Large intestine (tissue), 3 donors: ENCODE results near the gene DPM3. TPM values are rescaled to one million over a fixed set of nuclear protein-coding genes. Genes with fewer than 3 reads are reported as not detected.
A peak's percentile ranks its signal among the peaks of the same experiment; 100 is the strongest.

Experiments used
- DNase-seq, 2 donors: peaks; one replicate each; pipeline versions ENCODE4 v3.0.0 to v3.0.0-alpha.2; 2013
- H3K27ac ChIP-seq: one replicate; pipeline ENCODE4 v1.5.1; 2013; ENCODE audit warnings: low read length
- H3K27me3 ChIP-seq: 2 replicates; pipeline ENCODE4 v1.6.1; 2013; ENCODE audit warnings: low read length; ENCODE audit not compliant: control insufficient read depth, insufficient read depth
- H3K36me3 ChIP-seq: 2 replicates; pipeline ENCODE4 v1.6.1; 2013; ENCODE audit warnings: low read length; ENCODE audit not compliant: control insufficient read depth, insufficient read depth
- H3K4me1 ChIP-seq: one replicate; pipeline ENCODE4 v1.6.1; 2013; ENCODE audit warnings: low read length; ENCODE audit not compliant: control insufficient read depth, insufficient read depth
- H3K4me3 ChIP-seq: one replicate; pipeline ENCODE4 v1.5.1; 2013; ENCODE audit warnings: low read length
- H3K9me3 ChIP-seq: one replicate; pipeline ENCODE4 v1.6.1; 2013; ENCODE audit warnings: mild to moderate bottlenecking, low read depth, low read length, moderate library complexity; ENCODE audit not compliant: control insufficient read depth
- WGBS: methylation state at CpG from one replicate; pipeline ENCODE4 v1.1.5; 2013; ENCODE audit warnings: low lambda C conversion rate; ENCODE audit not compliant: insufficient coverage; 5-methylcytosine and 5-hydroxymethylcytosine counted together
- polyA plus RNA-seq: library from polyadenylated mRNA; unstranded; fragments of 120-200 nt; gene quantifications from one replicate; pipeline ENCODE4 v1.2.1, GENCODE V29; 2013

The DPM3 gene
- polyA plus RNA-seq, 1 donor, result 59.1 TPM

DNA sequence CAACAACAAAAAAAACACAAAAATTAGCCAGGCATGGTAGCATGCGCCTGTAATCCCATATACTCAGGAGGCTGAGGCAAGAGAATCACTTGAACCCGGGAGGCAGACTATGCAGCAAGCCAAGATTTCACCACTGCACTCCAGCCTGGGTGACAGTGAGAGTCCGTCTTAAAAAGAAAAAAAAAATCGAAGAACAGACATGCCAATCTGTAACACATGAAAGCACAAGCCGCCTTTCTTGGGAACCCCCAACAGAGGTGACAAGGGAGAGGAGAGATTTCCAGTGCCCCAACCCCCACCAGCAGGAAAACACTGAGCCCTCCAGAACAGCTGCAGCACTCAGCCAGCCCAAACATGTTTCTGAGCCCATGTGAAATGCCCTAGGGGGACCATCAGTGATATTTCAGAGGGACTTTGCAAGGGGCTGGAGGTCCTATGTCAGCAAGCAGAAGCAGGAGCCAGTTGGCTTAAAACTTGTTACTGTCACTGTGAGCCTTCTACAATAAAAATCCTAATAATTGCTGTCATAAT is 26.8 kb downstream of the DPM3 start:
- 100% methylated on average over 1 of the region's 5 CpGs for WGBS
- Histone ChIP-seq H3K4me3 (no peak overlapping the region), H3K27ac (no peak overlapping the region), H3K27me3 (no peaks in the 10 kb centered on the region), H3K36me3 (no peaks in the 10 kb centered on the region), H3K4me1 (peaks cover under 1% of the 10 kb centered on the region), H3K9me3 (no peaks in the 10 kb centered on the region)
- DNase-seq, result no peak

DNA sequence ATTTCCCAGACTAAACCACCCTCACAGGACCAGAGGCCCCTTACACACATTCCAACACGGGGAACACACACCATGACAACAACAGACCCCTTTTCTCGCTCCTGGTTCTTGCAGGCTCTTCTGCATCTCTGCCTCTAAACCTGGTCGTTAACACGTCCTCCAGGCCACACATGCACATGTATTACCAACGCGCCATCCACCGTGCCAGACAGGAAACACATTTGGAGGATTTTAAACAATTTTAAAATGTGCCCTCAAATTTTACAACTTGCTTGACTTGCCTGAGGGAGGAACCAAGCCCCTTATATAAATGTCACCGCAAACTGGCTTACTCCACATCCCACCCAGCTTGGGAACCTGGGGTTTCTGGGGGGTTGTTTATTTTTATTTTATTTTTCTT is 29.5 kb downstream of the DPM3 start:
- H3K36me3 ChIP-seq, result no peaks in the 10 kb centered on the region
- DNase-seq, result no peak
- peaks cover 24% of the 10 kb centered on the region for H3K4me1 ChIP-seq
- H3K9me3 ChIP-seq, result no peaks in the 10 kb centered on the region
- no peaks in the 10 kb centered on the region for H3K27me3 ChIP-seq
- WGBS, result 90% methylated on average over 3 of the region's 8 CpGs
- no peak overlapping the region for H3K27ac ChIP-seq
- no peak overlapping the region for H3K4me3 ChIP-seq

DNA sequence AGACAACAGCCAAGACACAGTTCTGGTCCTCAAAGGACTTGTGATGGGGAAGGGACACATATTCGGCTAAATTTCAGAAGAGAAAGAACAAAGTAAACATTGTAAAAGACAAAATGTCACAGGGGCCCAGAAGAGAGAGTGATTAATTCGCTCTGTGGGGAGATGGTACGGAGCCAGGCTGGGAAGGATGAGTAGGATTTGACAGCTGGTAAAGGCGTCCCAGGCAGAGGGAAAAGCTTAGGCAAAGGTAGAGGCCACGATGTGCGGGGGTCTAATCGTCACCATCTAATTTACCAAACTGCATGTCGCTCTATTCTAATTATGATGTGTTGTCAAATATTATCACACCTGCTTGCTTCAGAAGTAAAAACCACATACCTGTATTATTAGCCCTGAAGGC is 29.9 kb downstream of the DPM3 start:
- Histone ChIP-seq H3K9me3 (no peaks in the 10 kb centered on the region), H3K27me3 (no peaks in the 10 kb centered on the region), H3K27ac (no peak overlapping the region), H3K36me3 (no peaks in the 10 kb centered on the region), H3K4me1 (peaks cover 28% of the 10 kb centered on the region), H3K4me3 (no peak overlapping the region)
- 73% methylated on average over 6 of the region's 8 CpGs for WGBS
- DNase-seq, result no peak

DNA sequence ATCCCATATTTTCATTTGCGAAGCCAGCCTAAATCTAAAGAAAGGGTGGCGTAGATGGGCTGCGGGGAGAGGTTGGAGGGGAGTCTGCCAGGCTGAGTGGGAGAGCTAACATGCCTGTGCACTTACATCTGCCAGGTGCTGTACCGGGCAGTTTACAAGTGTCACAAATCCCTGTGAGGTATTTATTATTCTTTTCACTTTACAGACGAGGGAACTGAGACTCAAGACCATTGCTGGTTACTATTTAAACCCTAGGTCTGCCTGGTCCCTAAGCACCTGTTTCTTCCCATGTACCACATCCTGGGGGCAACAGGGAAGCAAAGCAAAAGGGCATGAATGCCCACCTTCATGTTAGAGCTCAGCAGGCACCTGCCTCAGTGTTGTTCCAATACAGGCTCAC is 32.0 kb downstream of the DPM3 start:
- peak in 1 of 2 donors; percentile 53 for DNase-seq
- WGBS, result no CpG with 5 or more reads among the region's 5 CpGs
- H3K27ac ChIP-seq, result peak overlapping the region; percentile 93

DNA sequence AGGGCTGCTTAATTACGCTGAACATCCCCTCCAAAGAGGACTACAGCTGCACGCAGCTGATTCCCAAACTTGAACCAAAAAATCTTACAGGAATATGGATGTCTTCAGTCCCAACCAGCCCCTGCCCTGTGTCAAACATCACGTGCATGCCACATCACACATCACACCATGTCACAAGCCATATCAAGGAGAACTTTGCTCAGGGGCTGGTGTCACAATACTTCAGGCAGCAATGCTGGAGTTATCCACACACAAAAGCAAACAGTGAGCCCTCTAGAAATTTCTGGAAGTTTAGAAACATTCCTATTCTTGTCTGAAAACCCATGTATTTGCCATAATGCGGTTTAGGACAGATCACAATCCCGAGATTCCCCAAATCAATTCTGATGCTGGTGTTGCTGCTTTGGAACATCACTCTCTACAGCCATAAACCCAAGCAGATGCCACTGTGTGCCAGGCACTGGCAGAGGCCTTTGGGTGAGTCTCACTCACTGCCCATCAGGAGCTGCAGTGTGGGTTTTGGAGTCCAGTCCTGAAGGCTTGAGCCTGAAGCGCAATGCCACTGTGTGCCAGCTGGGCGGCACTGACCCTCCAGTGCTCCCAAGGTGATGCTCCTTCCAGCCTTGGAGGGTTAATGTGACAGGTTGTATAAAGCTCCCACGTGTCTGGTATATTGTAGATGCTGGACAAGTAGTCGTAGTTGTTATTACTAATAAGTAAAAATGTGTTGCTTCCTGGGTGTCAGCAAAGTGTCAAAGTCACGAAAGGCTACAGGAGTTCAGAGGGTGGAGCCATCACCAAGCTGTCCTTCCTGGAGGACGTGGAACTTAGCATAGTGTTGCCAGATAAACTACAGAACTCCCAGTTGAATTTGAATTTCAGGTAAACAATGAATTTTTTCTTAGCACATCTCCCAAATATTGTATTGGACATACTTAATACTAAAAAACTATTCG is 32.7 kb downstream of the DPM3 start:
- H3K9me3 ChIP-seq, result no peaks in the 10 kb centered on the region
- no peaks in the 10 kb centered on the region for H3K36me3 ChIP-seq
- H3K4me1 ChIP-seq, result peaks cover 32% of the 10 kb centered on the region
- H3K27ac ChIP-seq, result peak overlapping the region; percentile 93
- 100% methylated on average over 1 of the region's 12 CpGs for WGBS
- peak; percentile 89 to 93 for DNase-seq
- no peak overlapping the region for H3K4me3 ChIP-seq
- H3K27me3 ChIP-seq, result no peaks in the 10 kb centered on the region

More for the DNA sequence above, 32.0 kb downstream of the DPM3 start:
- peaks cover 30% of the 10 kb centered on the region for H3K4me1 ChIP-seq
- no peaks in the 10 kb centered on the region for H3K9me3 ChIP-seq
- H3K36me3 ChIP-seq, result no peaks in the 10 kb centered on the region
- H3K27me3 ChIP-seq, result no peaks in the 10 kb centered on the region
- H3K4me3 ChIP-seq, result no peak overlapping the region

DNA sequence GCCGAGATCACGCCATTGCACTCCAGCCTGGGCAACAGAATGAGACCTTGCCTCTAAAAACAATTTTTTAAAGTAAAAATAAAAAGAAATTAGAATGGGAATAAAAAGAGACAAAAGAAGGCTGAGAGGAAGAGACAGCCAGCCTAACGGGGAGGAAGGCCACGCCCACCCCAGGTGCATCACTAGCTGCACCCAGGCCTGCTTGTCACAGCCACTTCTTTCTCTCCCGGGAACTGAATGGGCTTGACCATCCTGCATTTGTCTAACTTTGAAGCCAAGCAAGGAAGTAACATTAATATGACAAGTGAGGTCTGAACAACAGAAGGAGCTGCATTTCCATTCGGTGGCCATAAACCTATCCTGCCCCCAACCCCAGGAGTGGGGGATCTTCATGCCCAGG is 33.5 kb downstream of the DPM3 start:
- H3K36me3 ChIP-seq, result no peaks in the 10 kb centered on the region
- H3K4me3 ChIP-seq, result no peak overlapping the region
- 58% methylated on average over 2 of the region's 6 CpGs for WGBS
- peak overlapping the region; percentile 93 for H3K27ac ChIP-seq
- no peak for DNase-seq
- H3K9me3 ChIP-seq, result no peaks in the 10 kb centered on the region
- peaks cover 35% of the 10 kb centered on the region for H3K4me1 ChIP-seq
- no peaks in the 10 kb centered on the region for H3K27me3 ChIP-seq

DNA sequence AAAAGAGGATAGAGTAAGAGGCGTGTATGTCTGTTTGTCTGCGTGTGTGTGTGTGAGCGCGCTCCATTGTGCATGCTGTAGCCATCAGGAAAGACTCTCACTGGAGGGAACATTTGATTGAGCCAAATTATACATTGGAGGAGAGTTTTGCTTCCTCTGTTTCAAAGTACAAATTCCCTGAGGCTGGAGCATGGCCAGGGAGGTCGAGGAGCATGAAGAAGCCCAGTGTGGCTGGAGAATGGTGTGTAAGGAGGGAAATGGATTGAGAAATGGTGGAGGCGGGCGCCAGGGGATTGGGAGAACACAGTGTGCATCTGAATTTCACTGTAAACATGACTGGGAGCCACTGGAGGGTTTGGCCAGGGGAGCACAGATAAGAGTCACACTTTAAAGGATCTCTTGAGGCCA is 34.7 kb downstream of the DPM3 start:
- peak overlapping the region; percentile 22 for H3K27ac ChIP-seq
- no peaks in the 10 kb centered on the region for H3K9me3 ChIP-seq
- no peaks in the 10 kb centered on the region for H3K36me3 ChIP-seq
- peak in 1 of 2 donors; percentile 50 for DNase-seq
- H3K4me3 ChIP-seq, result no peak overlapping the region
- WGBS, result no CpG with 5 or more reads among the region's 7 CpGs
- no peaks in the 10 kb centered on the region for H3K27me3 ChIP-seq
- peaks cover 35% of the 10 kb centered on the region for H3K4me1 ChIP-seq

DNA sequence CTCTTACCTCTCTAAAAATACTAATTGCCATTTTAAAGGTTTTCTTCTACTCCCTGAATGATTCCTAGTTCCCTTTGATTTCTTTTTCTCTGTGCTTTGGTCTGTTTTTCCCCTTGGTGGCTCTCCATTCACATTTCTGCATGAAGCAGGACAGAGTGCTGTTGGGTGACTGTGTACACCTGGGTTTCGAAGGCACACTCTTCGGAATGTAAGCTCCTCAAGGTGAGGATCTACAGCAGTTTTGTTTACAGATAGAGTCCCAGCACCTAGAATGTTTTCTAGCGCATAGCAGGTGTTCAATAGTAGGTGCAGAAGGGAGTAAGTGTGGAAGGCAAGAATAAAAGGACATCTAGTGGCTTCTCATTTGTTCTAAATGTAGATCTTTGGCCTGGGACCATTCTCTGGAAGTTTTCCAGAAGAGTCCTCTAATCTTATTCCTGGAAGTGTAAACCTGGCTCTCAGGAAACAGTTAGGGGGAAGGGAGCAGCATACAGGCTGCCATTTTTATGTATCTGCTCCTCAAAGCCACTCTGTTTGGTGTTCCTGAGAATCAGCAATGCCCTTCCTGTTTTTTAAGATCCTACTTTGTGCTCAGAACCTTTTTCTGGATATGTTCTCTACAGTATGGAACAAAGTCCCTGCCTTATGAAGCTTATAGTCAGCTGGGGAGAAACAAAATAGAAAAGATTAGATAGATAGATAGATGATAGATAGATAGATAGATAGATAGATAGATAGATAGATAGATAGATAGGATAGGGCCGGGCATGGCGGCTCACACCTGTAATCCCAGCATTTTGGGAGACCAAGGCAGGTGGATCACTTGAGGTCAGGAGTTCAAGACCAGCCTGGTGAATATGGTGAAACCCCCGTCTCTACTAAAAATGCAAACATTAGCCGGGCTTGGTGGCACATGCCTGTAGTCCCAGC is 35.5 kb downstream of the DPM3 start:
- WGBS, result 80% methylated on average over 1 of the region's 7 CpGs
- peak overlapping the region; percentile 22 for H3K27ac ChIP-seq

DNA sequence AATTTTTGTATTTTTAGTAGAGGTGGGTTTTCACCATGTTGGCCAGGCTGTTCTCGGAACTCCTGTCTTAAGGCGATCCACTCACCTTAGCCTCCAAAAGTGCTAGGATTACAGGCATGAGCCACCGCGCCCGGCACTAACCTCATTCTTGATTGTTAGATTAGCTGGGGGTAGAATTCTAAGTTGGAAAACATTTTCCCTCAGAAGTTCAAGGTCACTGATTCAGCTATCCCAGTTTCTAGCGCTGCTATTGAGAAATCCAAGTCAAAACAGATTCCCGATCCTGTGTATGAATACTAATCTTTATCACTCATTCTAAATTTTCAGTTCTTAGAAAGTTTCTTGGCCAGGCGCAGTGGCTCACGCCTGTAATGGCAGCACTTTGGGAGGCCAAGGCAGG is 37.0 kb downstream of the DPM3 start:
- no peak overlapping the region for H3K27ac ChIP-seq
- peaks cover 33% of the 10 kb centered on the region for H3K4me1 ChIP-seq
- H3K9me3 ChIP-seq, result no peaks in the 10 kb centered on the region
- H3K27me3 ChIP-seq, result no peaks in the 10 kb centered on the region
- DNase-seq, result no peak
- no peaks in the 10 kb centered on the region for H3K36me3 ChIP-seq
- 0% methylated on average over 1 of the region's 9 CpGs for WGBS
- H3K4me3 ChIP-seq, result no peak overlapping the region

More for the DNA sequence above, 35.5 kb downstream of the DPM3 start:
- Histone ChIP-seq H3K9me3 (no peaks in the 10 kb centered on the region), H3K4me1 (peaks cover 35% of the 10 kb centered on the region), H3K36me3 (no peaks in the 10 kb centered on the region), H3K27me3 (no peaks in the 10 kb centered on the region), H3K4me3 (no peak overlapping the region)
- DNase-seq, result peak in 1 of 2 donors; percentile 54

DNA sequence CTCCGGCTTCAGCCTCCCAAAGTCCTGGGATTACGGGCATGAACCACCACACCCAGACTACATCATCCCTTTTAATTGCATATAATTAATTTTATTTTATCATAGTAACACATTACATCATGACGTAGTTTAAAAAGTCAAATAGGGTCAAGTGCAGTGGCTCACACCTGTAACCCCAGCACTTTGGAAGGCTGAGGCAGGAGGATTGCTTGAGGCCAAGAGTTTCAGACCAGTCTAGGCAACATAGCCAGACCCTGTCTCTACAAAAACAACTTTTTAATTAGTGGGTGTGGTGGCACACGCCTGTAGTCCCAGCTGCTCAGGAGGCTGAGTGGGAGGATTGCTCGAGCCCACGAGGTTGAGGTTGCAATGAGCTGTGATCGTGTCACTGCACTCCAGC is 41.0 kb downstream of the DPM3 start:
- Histone ChIP-seq H3K27me3 (no peaks in the 10 kb centered on the region), H3K4me1 (peaks cover 6% of the 10 kb centered on the region), H3K27ac (no peak overlapping the region), H3K9me3 (no peaks in the 10 kb centered on the region), H3K4me3 (no peak overlapping the region), H3K36me3 (no peaks in the 10 kb centered on the region)
- no peak for DNase-seq
- WGBS, result 86% methylated on average over 1 of the region's 7 CpGs
